Left lung (tissue), 10 donors: ENCODE data around the gene TARBP2. TPM values are rescaled to one million over a fixed set of nuclear protein-coding genes. Genes with fewer than 3 reads are reported as not detected.

ENCODE experiments used
- ATAC-seq: fragments of 200-7000 bp; cut with Tn5 transposase; one replicate; pipeline ENCODE4 v1.9.1; 2020; ENCODE audit warnings: moderate library complexity
- DNase-seq, 4 donors: peaks; one replicate each; pipeline ENCODE4 v3.0.0-alpha.2; 2013 to 2020
- H3K27ac ChIP-seq, 2 donors: fragments of 200-600 bp; sonication (generic) in 1 of 2; one replicate each; pipeline versions ENCODE4 v1.5.0 to v1.8.0; 2020 to 2021
- H3K27me3 ChIP-seq, 2 donors: fragments of 200-600 bp; sonication (generic) in 1 of 2; one replicate each; pipeline versions ENCODE4 v1.5.0 to v1.8.0; 2020 to 2021
- H3K36me3 ChIP-seq, 2 donors: fragments of 200-600 bp; sonication (generic) in 1 of 2; one replicate each; pipeline versions ENCODE4 v1.5.0 to v1.8.0; 2020 to 2021
- H3K4me1 ChIP-seq, 2 donors: fragments of 200-600 bp; one replicate each; pipeline ENCODE4 v1.8.0; 2021
- H3K4me3 ChIP-seq, 2 donors: fragments of 200-600 bp; sonication (generic) in 1 of 2; one replicate each; pipeline versions ENCODE4 v1.5.0 to v1.8.0; 2020 to 2021; ENCODE audit warnings: mild to moderate bottlenecking in 1 of 2
- H3K9me3 ChIP-seq, 2 donors: fragments of 200-600 bp; sonication (generic) in 1 of 2; one replicate each; pipeline versions ENCODE4 v1.5.0 to v1.8.0; 2020 to 2021
- CTCF ChIP-seq, 2 donors: fragments of 200-600 bp; sonication (generic) in 1 of 2; IDR thresholded peaks; one replicate each; pipeline versions ENCODE4 v1.5.0 to v1.8.0; 2021; ENCODE audit warnings: antibody characterized with exemption in 2 of 2
- intact Hi-C, 2 donors: fragments of 100-400 bp; cut with DNase I; formaldehyde crosslinking; loops; one replicate each; pipeline versions ENCODE4 v1.11.2 to v1.14.2; 2022
- polyA plus RNA-seq, 6 donors: library from polyadenylated mRNA; unstranded; fragments of 120-200 nt; gene quantifications; one replicate each; pipeline ENCODE4 v1.2.1, GENCODE V29; 2013; ENCODE audit not compliant: insufficient read length in 6 of 6
- total RNA-seq, 2 donors: library from RNA; stranded (reverse); fragmentation: NEBNext Ultra II Directional; extraction: Animal tissue kit (Norgen Biotek cat#: 25700); gene quantifications; one replicate each; pipeline ENCODE4 v1.2.1, GENCODE V29; 2021
- donor health status: DM: no; HTN: yes; CAD: no.
- donor health status: DM: no; HTN: no; CAD: no.

Gene TARBP2
- total and polyA plus RNA-seq, 8 donors, result 35.6 to 58.6 (median 48.1) TPM

- ATAC-seq, result no peak
- no peak overlapping the region for H3K27ac ChIP-seq
- peaks cover 0 to 15% of the 10 kb centered on the region in 2 donors for H3K4me1 ChIP-seq
- no peaks in the 10 kb centered on the region for H3K27me3 ChIP-seq
- no peak overlapping the region for H3K4me3 ChIP-seq
- intact Hi-C loops, result no loop called here
- no peak for DNase-seq
- TF ChIP-seq CTCF (IDR thresholded peaks at IDR 0.05), result no peak
- H3K36me3 ChIP-seq, result peaks cover 7 to 100% of the 10 kb centered on the region in 2 donors
- H3K9me3 ChIP-seq, result no peaks in the 10 kb centered on the region
Observed at GRCh38 chr12:53466640-53467039, 34.4 kb upstream of the TARBP2 start.

- peaks cover 4 to 100% of the 10 kb centered on the region in 2 donors for H3K36me3 ChIP-seq
Observed at GRCh38 chr12:53467082-53467481, 34.0 kb upstream of the TARBP2 start.

GRCh38 chr12:53467880-53468279 lies 33.2 kb upstream of the TARBP2 start:
- intact Hi-C loops, result no loop called here
- Histone ChIP-seq H3K36me3 (peaks cover 0 to 100% of the 10 kb centered on the region in 2 donors), H3K27me3 (no peaks in the 10 kb centered on the region), H3K27ac (no peak overlapping the region), H3K9me3 (no peaks in the 10 kb centered on the region), H3K4me3 (no peak overlapping the region), H3K4me1 (peaks cover 8 to 20% of the 10 kb centered on the region in 2 donors)
- ATAC-seq, result no peak
- TF ChIP-seq CTCF (IDR thresholded peaks at IDR 0.05), result no peak
- no peak for DNase-seq

More at GRCh38 chr12:53467082-53467481, 34.0 kb upstream of the TARBP2 start:
- peaks cover 2 to 17% of the 10 kb centered on the region in 2 donors for H3K4me1 ChIP-seq
- H3K4me3 ChIP-seq, result no peak overlapping the region
- H3K9me3 ChIP-seq, result no peaks in the 10 kb centered on the region
- H3K27ac ChIP-seq, result no peak overlapping the region
- H3K27me3 ChIP-seq, result no peaks in the 10 kb centered on the region
- no peak for TF ChIP-seq CTCF (IDR thresholded peaks at IDR 0.05)
- intact Hi-C loops, result no loop called here
- no peak for ATAC-seq
- no peak for DNase-seq

GRCh38 chr12:53468282-53468681 lies 32.8 kb upstream of the TARBP2 start:
- DNase-seq (no peak), ATAC-seq (no peak)
- Histone ChIP-seq H3K36me3 (peaks cover 0 to 100% of the 10 kb centered on the region in 2 donors), H3K27me3 (no peaks in the 10 kb centered on the region), H3K27ac (no peak overlapping the region), H3K4me3 (no peak overlapping the region), H3K4me1 (peaks cover 10 to 16% of the 10 kb centered on the region in 2 donors), H3K9me3 (no peaks in the 10 kb centered on the region)
- intact Hi-C loops, result no loop called here
- no peak for TF ChIP-seq CTCF (IDR thresholded peaks at IDR 0.05)

- TF ChIP-seq CTCF (IDR thresholded peaks at IDR 0.05), result no peak
- DNase-seq, result no peak
- intact Hi-C loops, result no loop called here
- H3K27me3 ChIP-seq, result no peaks in the 10 kb centered on the region
- H3K4me3 ChIP-seq, result no peak overlapping the region
- H3K36me3 ChIP-seq, result peaks cover 0 to 100% of the 10 kb centered on the region in 2 donors
- H3K27ac ChIP-seq, result peak overlapping the region in 1 of 2 donors; percentile 0
- H3K4me1 ChIP-seq, result peaks cover 13 to 28% of the 10 kb centered on the region in 2 donors
- ATAC-seq, result no peak
- H3K9me3 ChIP-seq, result no peaks in the 10 kb centered on the region
Observed at GRCh38 chr12:53472056-53472582, 29.0 kb upstream of the TARBP2 start.
